ENCODE results near the gene BDP1.

BDP1 gene

DNA sequence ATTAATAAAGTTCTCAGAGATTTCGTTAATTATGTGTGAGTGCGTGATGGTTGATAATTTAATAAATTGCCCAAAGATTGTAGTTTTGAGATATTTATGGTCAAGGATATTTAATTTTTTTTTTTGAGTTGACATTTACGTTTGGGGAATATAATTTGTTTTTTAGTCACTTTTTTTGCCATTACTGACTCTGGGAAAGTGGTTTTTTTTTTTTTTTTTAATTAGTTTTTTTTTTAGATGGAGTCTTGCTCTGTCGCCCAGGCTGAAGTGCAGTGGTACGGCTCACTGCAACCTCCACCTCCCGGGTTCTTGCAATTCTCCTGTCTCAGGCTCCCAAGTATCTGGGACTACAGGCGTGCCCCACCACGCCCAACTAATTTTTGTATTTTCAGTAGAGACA is 1.7 kb downstream of the BDP1 start:
- TF ChIP-seq FOXP2 (optimal IDR thresholded peaks at IDR 0.05; ENCODE audit: borderline replicate concordance, extremely low read depth, extremely low read length, insufficient read depth), result no peak
- no peak for TF ChIP-seq POLR2AphosphoS5 (IDR thresholded peaks at IDR 0.05; ENCODE audit: low read depth, low read length)
- TF ChIP-seq SIN3A (IDR thresholded peaks at IDR 0.05; ENCODE audit: borderline replicate concordance, insufficient read depth, low read length), result no peak
- no peak for TF ChIP-seq REST (IDR thresholded peaks at IDR 0.05; ENCODE audit: insufficient read depth in 1 of 2, low read depth in 2 of 2, low read length in 2 of 2)
- no peak for TF ChIP-seq TAF1 (IDR thresholded peaks at IDR 0.05; ENCODE audit: borderline replicate concordance, insufficient read depth, low read length)

GRCh38 chr5:71460693-71461092 is 5.2 kb downstream of the BDP1 start:
- TF ChIP-seq SIN3A (IDR thresholded peaks at IDR 0.05; ENCODE audit: borderline replicate concordance, insufficient read depth, low read length), result no peak
- TF ChIP-seq TAF1 (IDR thresholded peaks at IDR 0.05; ENCODE audit: borderline replicate concordance, insufficient read depth, low read length), result no peak
- TF ChIP-seq FOXP2 (optimal IDR thresholded peaks at IDR 0.05; ENCODE audit: borderline replicate concordance, extremely low read depth, extremely low read length, insufficient read depth), result no peak
- no peak for TF ChIP-seq POLR2AphosphoS5 (IDR thresholded peaks at IDR 0.05; ENCODE audit: low read depth, low read length)
- TF ChIP-seq REST (IDR thresholded peaks at IDR 0.05; ENCODE audit: insufficient read depth in 1 of 2, low read depth in 2 of 2, low read length in 2 of 2), result no peak

DNA sequence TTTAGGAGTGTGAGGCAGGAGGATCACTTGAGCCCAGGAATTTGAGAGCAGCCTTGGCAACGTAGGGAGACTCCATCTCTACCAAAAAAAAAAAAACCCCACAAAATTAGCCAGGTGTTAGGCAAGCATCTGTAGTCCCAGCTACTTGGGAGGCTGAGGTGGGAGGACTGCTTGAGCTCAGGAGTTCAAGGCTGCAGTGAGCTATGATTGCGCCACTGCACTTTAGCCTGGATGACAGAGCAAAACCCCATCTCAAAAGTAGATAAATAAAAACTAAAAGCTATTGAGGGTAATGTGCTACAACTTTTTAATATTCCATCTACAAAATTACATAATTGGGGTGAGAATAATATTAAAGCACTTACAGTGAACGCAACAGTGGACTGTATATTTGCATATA is 5.9 kb downstream of the BDP1 start:
- no peak for TF ChIP-seq REST (IDR thresholded peaks at IDR 0.05; ENCODE audit: insufficient read depth in 1 of 2, low read depth in 2 of 2, low read length in 2 of 2)
- no peak for TF ChIP-seq TAF1 (IDR thresholded peaks at IDR 0.05; ENCODE audit: borderline replicate concordance, insufficient read depth, low read length)
- TF ChIP-seq FOXP2 (optimal IDR thresholded peaks at IDR 0.05; ENCODE audit: borderline replicate concordance, extremely low read depth, extremely low read length, insufficient read depth), result no peak
- no peak for TF ChIP-seq POLR2AphosphoS5 (IDR thresholded peaks at IDR 0.05; ENCODE audit: low read depth, low read length)
- no peak for TF ChIP-seq SIN3A (IDR thresholded peaks at IDR 0.05; ENCODE audit: borderline replicate concordance, insufficient read depth, low read length)

- no peak for TF ChIP-seq REST (IDR thresholded peaks at IDR 0.05; ENCODE audit: insufficient read depth in 1 of 2, low read depth in 2 of 2, low read length in 2 of 2)
- TF ChIP-seq POLR2AphosphoS5 (IDR thresholded peaks at IDR 0.05; ENCODE audit: low read depth, low read length), result no peak
- TF ChIP-seq TAF1 (IDR thresholded peaks at IDR 0.05; ENCODE audit: borderline replicate concordance, insufficient read depth, low read length), result no peak
- TF ChIP-seq FOXP2 (optimal IDR thresholded peaks at IDR 0.05; ENCODE audit: borderline replicate concordance, extremely low read depth, extremely low read length, insufficient read depth), result no peak
- no peak for TF ChIP-seq SIN3A (IDR thresholded peaks at IDR 0.05; ENCODE audit: borderline replicate concordance, insufficient read depth, low read length)
These were observed 15.7 kb downstream of the BDP1 start for GRCh38 chr5:71471193-71471592.
